ENCODE data around the gene TFEC.

Gene TFEC

GRCh38 chr7:115971506-115971905 lies 59.1 kb downstream of the TFEC start:
- no peak for DNase-seq
- no peak for ATAC-seq
- no peaks in the 10 kb centered on the region for H3K9me3 Mint-ChIP-seq
- no peaks in the 10 kb centered on the region for H3K4me1 Mint-ChIP-seq
- no peak overlapping the region for H3K27ac Mint-ChIP-seq
- peaks cover 2% of the 10 kb centered on the region for H3K27me3 Mint-ChIP-seq
- no peaks in the 10 kb centered on the region for H3K36me3 Mint-ChIP-seq (ENCODE audit: low read depth)
- no peak overlapping the region for H3K4me3 Mint-ChIP-seq

GRCh38 chr7:115968596-115968995 lies 62.0 kb downstream of the TFEC start:
- no peak for ATAC-seq
- H3K4me1 Mint-ChIP-seq: no peaks in the 10 kb centered on the region
- H3K27me3 Mint-ChIP-seq: no peaks in the 10 kb centered on the region
- no peak overlapping the region for H3K4me3 Mint-ChIP-seq
- DNase-seq: no peak
- H3K27ac Mint-ChIP-seq: no peak overlapping the region
- H3K36me3 Mint-ChIP-seq (ENCODE audit: low read depth): no peaks in the 10 kb centered on the region
- H3K9me3 Mint-ChIP-seq: no peaks in the 10 kb centered on the region

GRCh38 chr7:115968171-115968570 lies 62.4 kb downstream of the TFEC start:
- no peaks in the 10 kb centered on the region for H3K4me1 Mint-ChIP-seq
- no peak for DNase-seq
- H3K36me3 Mint-ChIP-seq (ENCODE audit: low read depth): no peaks in the 10 kb centered on the region
- no peak overlapping the region for H3K27ac Mint-ChIP-seq
- H3K27me3 Mint-ChIP-seq: no peaks in the 10 kb centered on the region
- ATAC-seq: no peak
- H3K9me3 Mint-ChIP-seq: no peaks in the 10 kb centered on the region
- no peak overlapping the region for H3K4me3 Mint-ChIP-seq

GRCh38 chr7:115965796-115966475 lies 64.6 kb downstream of the TFEC start:
- H3K9me3 Mint-ChIP-seq: no peaks in the 10 kb centered on the region
- no peaks in the 10 kb centered on the region for H3K36me3 Mint-ChIP-seq (ENCODE audit: low read depth)
- no peak overlapping the region for H3K27ac Mint-ChIP-seq
- H3K27me3 Mint-ChIP-seq: no peaks in the 10 kb centered on the region
- H3K4me3 Mint-ChIP-seq: no peak overlapping the region
- DNase-seq: no peak
- ATAC-seq: no peak
- H3K4me1 Mint-ChIP-seq: no peaks in the 10 kb centered on the region

- no peak for ATAC-seq
- no peak overlapping the region for H3K27ac Mint-ChIP-seq
- no peaks in the 10 kb centered on the region for H3K4me1 Mint-ChIP-seq
- no peak for DNase-seq
- H3K27me3 Mint-ChIP-seq: no peaks in the 10 kb centered on the region
- no peaks in the 10 kb centered on the region for H3K9me3 Mint-ChIP-seq
- no peak overlapping the region for H3K4me3 Mint-ChIP-seq
- H3K36me3 Mint-ChIP-seq (ENCODE audit: low read depth): no peaks in the 10 kb centered on the region
Observed at GRCh38 chr7:115965236-115965635, 65.3 kb downstream of the TFEC start.

GRCh38 chr7:115964799-115965198 lies 65.8 kb downstream of the TFEC start:
- no peaks in the 10 kb centered on the region for H3K36me3 Mint-ChIP-seq (ENCODE audit: low read depth)
- ATAC-seq: no peak
- H3K9me3 Mint-ChIP-seq: no peaks in the 10 kb centered on the region
- no peak overlapping the region for H3K4me3 Mint-ChIP-seq
- no peaks in the 10 kb centered on the region for H3K27me3 Mint-ChIP-seq
- no peak overlapping the region for H3K27ac Mint-ChIP-seq
- DNase-seq: no peak
- H3K4me1 Mint-ChIP-seq: no peaks in the 10 kb centered on the region

GRCh38 chr7:115962340-115962739 lies 68.2 kb downstream of the TFEC start:
- Mint-ChIP-seq H3K36me3 (ENCODE audit: low read depth) (no peaks in the 10 kb centered on the region), H3K4me3 (no peak overlapping the region), H3K9me3 (no peaks in the 10 kb centered on the region), H3K4me1 (no peaks in the 10 kb centered on the region), H3K27me3 (no peaks in the 10 kb centered on the region), H3K27ac (no peak overlapping the region)
- DNase-seq (no peak), ATAC-seq (no peak)

- no peaks in the 10 kb centered on the region for H3K36me3 Mint-ChIP-seq (ENCODE audit: low read depth)
- no peak overlapping the region for H3K27ac Mint-ChIP-seq
- no peak for DNase-seq
- H3K4me1 Mint-ChIP-seq: no peaks in the 10 kb centered on the region
- no peaks in the 10 kb centered on the region for H3K9me3 Mint-ChIP-seq
- no peak for ATAC-seq
- H3K27me3 Mint-ChIP-seq: no peaks in the 10 kb centered on the region
- H3K4me3 Mint-ChIP-seq: no peak overlapping the region
Observed at GRCh38 chr7:115953592-115954255, 76.8 kb downstream of the TFEC start.

- H3K4me1 Mint-ChIP-seq: no peaks in the 10 kb centered on the region
- no peaks in the 10 kb centered on the region for H3K9me3 Mint-ChIP-seq
- no peaks in the 10 kb centered on the region for H3K36me3 Mint-ChIP-seq (ENCODE audit: low read depth)
- H3K27me3 Mint-ChIP-seq: no peaks in the 10 kb centered on the region
- ATAC-seq: no peak
- DNase-seq: no peak
- H3K27ac Mint-ChIP-seq: no peak overlapping the region
- H3K4me3 Mint-ChIP-seq: no peak overlapping the region
Observed at GRCh38 chr7:115952832-115953231, 77.7 kb downstream of the TFEC start.

- no peak overlapping the region for H3K4me3 Mint-ChIP-seq
- H3K36me3 Mint-ChIP-seq (ENCODE audit: low read depth): no peaks in the 10 kb centered on the region
- no peaks in the 10 kb centered on the region for H3K27me3 Mint-ChIP-seq
- H3K4me1 Mint-ChIP-seq: no peaks in the 10 kb centered on the region
- no peak overlapping the region for H3K27ac Mint-ChIP-seq
- DNase-seq: no peak
- H3K9me3 Mint-ChIP-seq: no peaks in the 10 kb centered on the region
- ATAC-seq: no peak
Observed at GRCh38 chr7:115951547-115951946, 79.0 kb downstream of the TFEC start.

- ATAC-seq: no peak
Observed at GRCh38 chr7:115941703-115942268, 88.8 kb downstream of the TFEC start.

GRCh38 chr7:115940460-115941060 lies 90.0 kb downstream of the TFEC start:
- Mint-ChIP-seq H3K9me3 (no peaks in the 10 kb centered on the region), H3K36me3 (ENCODE audit: low read depth) (no peaks in the 10 kb centered on the region), H3K4me1 (no peaks in the 10 kb centered on the region), H3K4me3 (no peak overlapping the region), H3K27me3 (no peaks in the 10 kb centered on the region), H3K27ac (no peak overlapping the region)
- no peak for ATAC-seq
- no peak for DNase-seq

More at GRCh38 chr7:115941703-115942268, 88.8 kb downstream of the TFEC start:
- no peaks in the 10 kb centered on the region for H3K9me3 Mint-ChIP-seq
- H3K4me1 Mint-ChIP-seq: no peaks in the 10 kb centered on the region
- H3K27me3 Mint-ChIP-seq: no peaks in the 10 kb centered on the region
- H3K27ac Mint-ChIP-seq: no peak overlapping the region
- no peaks in the 10 kb centered on the region for H3K36me3 Mint-ChIP-seq (ENCODE audit: low read depth)
- DNase-seq: no peak
- H3K4me3 Mint-ChIP-seq: no peak overlapping the region

GRCh38 chr7:115937960-115938359 lies 92.6 kb downstream of the TFEC start:
- no peak overlapping the region for H3K4me3 Mint-ChIP-seq

GRCh38 chr7:115933471-115933870 lies 97.1 kb downstream of the TFEC start:
- DNase-seq (no peak), ATAC-seq (no peak)
- H3K4me3 Mint-ChIP-seq: no peak overlapping the region
- H3K4me1 Mint-ChIP-seq: no peaks in the 10 kb centered on the region
- no peaks in the 10 kb centered on the region for H3K36me3 Mint-ChIP-seq (ENCODE audit: low read depth)
- peaks cover 4% of the 10 kb centered on the region for H3K9me3 Mint-ChIP-seq
- no peaks in the 10 kb centered on the region for H3K27me3 Mint-ChIP-seq
- H3K27ac Mint-ChIP-seq: no peak overlapping the region

More at GRCh38 chr7:115937960-115938359, 92.6 kb downstream of the TFEC start:
- no peak overlapping the region for H3K27ac Mint-ChIP-seq
- H3K27me3 Mint-ChIP-seq: no peaks in the 10 kb centered on the region
- no peaks in the 10 kb centered on the region for H3K4me1 Mint-ChIP-seq
- H3K36me3 Mint-ChIP-seq (ENCODE audit: low read depth): no peaks in the 10 kb centered on the region
- no peak for DNase-seq
- no peak for ATAC-seq
- no peaks in the 10 kb centered on the region for H3K9me3 Mint-ChIP-seq

- ATAC-seq (no peak), DNase-seq (no peak)
- no peak overlapping the region for H3K4me3 Mint-ChIP-seq
- H3K9me3 Mint-ChIP-seq: peaks cover 4% of the 10 kb centered on the region
- H3K36me3 Mint-ChIP-seq (ENCODE audit: low read depth): no peaks in the 10 kb centered on the region
- no peak overlapping the region for H3K27ac Mint-ChIP-seq
- H3K4me1 Mint-ChIP-seq: no peaks in the 10 kb centered on the region
- H3K27me3 Mint-ChIP-seq: no peaks in the 10 kb centered on the region
Observed at GRCh38 chr7:115932880-115933279, 97.7 kb downstream of the TFEC start.

All from activated naive CD8-positive, alpha-beta T cell treated with anti-CD3 and anti-CD28 coated beads, Interleukin-2, amount 50 U/mL, for 24 hours (primary cell).